Neuron (in vitro differentiated cells): Measurements from ENCODE around the gene IFT20.
"Not testable (repeated sequence)": the region's sequence is repeated elsewhere in the genome, so short reads cannot be mapped to it uniquely, and the experiment has no call there.

Experiments
- H2AFZ ChIP-seq: one replicate; pipeline ENCODE4 v1.6.1; 2013; ENCODE audit warnings: low read depth, mild to moderate bottlenecking, inconsistent platforms, low read length, moderate library complexity
- H3K27me3 ChIP-seq: one replicate; pipeline ENCODE4 v1.6.1; 2013; ENCODE audit warnings: low read length; ENCODE audit not compliant: insufficient read depth
- H3K36me3 ChIP-seq: one replicate; pipeline ENCODE4 v1.6.1; 2013; ENCODE audit warnings: low read length; ENCODE audit not compliant: insufficient read depth
- H3K4me1 ChIP-seq: one replicate; pipeline ENCODE4 v1.6.1; 2013; ENCODE audit warnings: low read length; ENCODE audit not compliant: insufficient read depth
- H3K4me3 ChIP-seq: 2 replicates; pipeline ENCODE4 v1.5.1; 2013; ENCODE audit warnings: mild to moderate bottlenecking, low read length, moderate library complexity
- H3K9me3 ChIP-seq: one replicate; pipeline ENCODE4 v1.6.1; 2013; ENCODE audit warnings: low read length

The IFT20 gene

GRCh38 chr17:28348979-28349378, 13.7 kb upstream of the IFT20 start:
- Histone ChIP-seq H3K36me3 (peaks cover 83% of the 10 kb centered on the region), H3K27me3 (no peaks in the 10 kb centered on the region), H2AFZ (no peak overlapping the region), H3K4me1 (peaks cover 25% of the 10 kb centered on the region), H3K4me3 (no peak overlapping the region), H3K9me3 (no peaks in the 10 kb centered on the region)

GRCh38 chr17:28347261-28347891, 12.1 kb upstream of the IFT20 start:
- Histone ChIP-seq H3K4me3 (no peak overlapping the region), H3K9me3 (no peaks in the 10 kb centered on the region), H3K27me3 (no peaks in the 10 kb centered on the region), H3K36me3 (peaks cover 84% of the 10 kb centered on the region), H2AFZ (no peak overlapping the region), H3K4me1 (peaks cover 25% of the 10 kb centered on the region)

- Histone ChIP-seq H3K36me3 (peaks cover 87% of the 10 kb centered on the region), H3K27me3 (no peaks in the 10 kb centered on the region), H3K9me3 (no peaks in the 10 kb centered on the region), H2AFZ (no peak overlapping the region), H3K4me1 (peaks cover 25% of the 10 kb centered on the region), H3K4me3 (no peak overlapping the region)
These were observed 11.5 kb upstream of the IFT20 start for GRCh38 chr17:28346746-28347246.

- peaks cover 25% of the 10 kb centered on the region for H3K4me1 ChIP-seq
- H3K36me3 ChIP-seq = peaks cover 87% of the 10 kb centered on the region
These were observed 10.9 kb upstream of the IFT20 start for GRCh38 chr17:28346199-28346580.

GRCh38 chr17:28345419-28346198, 10.3 kb upstream of the IFT20 start:
- Histone ChIP-seq H3K4me3 (no peak overlapping the region), H3K9me3 (no peaks in the 10 kb centered on the region), H3K4me1 (peaks cover 25% of the 10 kb centered on the region), H3K36me3 (peaks cover 87% of the 10 kb centered on the region), H3K27me3 (no peaks in the 10 kb centered on the region), H2AFZ (no peak overlapping the region)

More at GRCh38 chr17:28346199-28346580, 10.9 kb upstream of the IFT20 start:
- no peak overlapping the region for H2AFZ ChIP-seq
- no peaks in the 10 kb centered on the region for H3K9me3 ChIP-seq
- no peak overlapping the region for H3K4me3 ChIP-seq
- no peaks in the 10 kb centered on the region for H3K27me3 ChIP-seq

- H3K36me3 ChIP-seq = peaks cover 87% of the 10 kb centered on the region
- no peaks in the 10 kb centered on the region for H3K9me3 ChIP-seq
- H3K4me3 ChIP-seq = no peak overlapping the region
- H3K27me3 ChIP-seq = no peaks in the 10 kb centered on the region
- H2AFZ ChIP-seq = no peak overlapping the region
- H3K4me1 ChIP-seq = peaks cover 25% of the 10 kb centered on the region
These were observed 9.2 kb upstream of the IFT20 start for GRCh38 chr17:28344435-28344901.

GRCh38 chr17:28344011-28344410, 8.7 kb upstream of the IFT20 start:
- no peak overlapping the region for H2AFZ ChIP-seq
- peaks cover 25% of the 10 kb centered on the region for H3K4me1 ChIP-seq
- H3K4me3 ChIP-seq = no peak overlapping the region
- no peaks in the 10 kb centered on the region for H3K27me3 ChIP-seq
- peaks cover 89% of the 10 kb centered on the region for H3K36me3 ChIP-seq
- no peaks in the 10 kb centered on the region for H3K9me3 ChIP-seq

GRCh38 chr17:28343491-28343932, 8.2 kb upstream of the IFT20 start:
- no peaks in the 10 kb centered on the region for H3K9me3 ChIP-seq
- H3K4me3 ChIP-seq = no peak overlapping the region
- peaks cover 84% of the 10 kb centered on the region for H3K36me3 ChIP-seq
- H3K4me1 ChIP-seq = peaks cover 25% of the 10 kb centered on the region
- no peaks in the 10 kb centered on the region for H3K27me3 ChIP-seq
- no peak overlapping the region for H2AFZ ChIP-seq

- H3K4me1 ChIP-seq = peaks cover 21% of the 10 kb centered on the region
- H3K4me3 ChIP-seq = no peak overlapping the region
- H3K9me3 ChIP-seq = no peaks in the 10 kb centered on the region
- peaks cover 73% of the 10 kb centered on the region for H3K36me3 ChIP-seq
- H2AFZ ChIP-seq = no peak overlapping the region
- H3K27me3 ChIP-seq = no peaks in the 10 kb centered on the region
These were observed 7.0 kb upstream of the IFT20 start for GRCh38 chr17:28342313-28342712.

GRCh38 chr17:28341516-28341915, 6.2 kb upstream of the IFT20 start:
- H3K4me1 ChIP-seq = peaks cover 18% of the 10 kb centered on the region
- H3K36me3 ChIP-seq = peaks cover 65% of the 10 kb centered on the region
- no peaks in the 10 kb centered on the region for H3K9me3 ChIP-seq
- no peak overlapping the region for H3K4me3 ChIP-seq
- H2AFZ ChIP-seq = no peak overlapping the region
- H3K27me3 ChIP-seq = no peaks in the 10 kb centered on the region

GRCh38 chr17:28340374-28340773, 5.1 kb upstream of the IFT20 start:
- Histone ChIP-seq H2AFZ (no peak overlapping the region), H3K27me3 (no peaks in the 10 kb centered on the region), H3K4me3 (no peak overlapping the region), H3K36me3 (peaks cover 56% of the 10 kb centered on the region), H3K9me3 (no peaks in the 10 kb centered on the region), H3K4me1 (peaks cover 8% of the 10 kb centered on the region)

- Histone ChIP-seq H2AFZ (no peak overlapping the region), H3K4me1 (peaks cover 11% of the 10 kb centered on the region), H3K27me3 (no peaks in the 10 kb centered on the region), H3K36me3 (peaks cover 49% of the 10 kb centered on the region), H3K4me3 (no peak overlapping the region), H3K9me3 (no peaks in the 10 kb centered on the region)
These were observed 4.2 kb upstream of the IFT20 start for GRCh38 chr17:28339431-28339830.

- not testable (repeated sequence) for H3K9me3 ChIP-seq, H3K27me3 ChIP-seq, H2AFZ ChIP-seq, H3K4me3 ChIP-seq
- peaks cover 18% of the 10 kb centered on the region for H3K4me1 ChIP-seq
- H3K36me3 ChIP-seq = peaks cover 43% of the 10 kb centered on the region
These were observed 3.5 kb upstream of the IFT20 start for GRCh38 chr17:28338769-28339212.
